Activated B cell treated with CpG ODN at 0.5 μM for 24 hours (primary cell): ENCODE results near the gene VPS9D1. TPM values are rescaled to one million over a fixed set of nuclear protein-coding genes. Genes with fewer than 3 reads are reported as not detected.

ENCODE experiments used
- ATAC-seq: fragments of 200-7000 bp; cut with Tn5 transposase; one replicate; pipeline ENCODE4 v1.10.0; 2021; ENCODE audit warnings: low read depth, mild to moderate bottlenecking, moderate library complexity
- CTCF ChIA-PET: fragments of 350-600 bp; sonication (Branson Sonifier 250); formaldehyde crosslinking; loops from one replicate; lab custom pipeline; 2021; ENCODE audit warnings: antibody characterized with exemption; lab: Charles Lee
- POLR2A ChIA-PET: fragments of 350-600 bp; sonication (Branson Sonifier 250); formaldehyde crosslinking; loops from one replicate; lab custom pipeline; 2021; ENCODE audit warnings: antibody characterized with exemption; lab: Charles Lee
- DNase-seq: peaks from one replicate; pipeline ENCODE4 v3.0.0; 2022
- H3K27ac Mint-ChIP-seq: one replicate; pipeline ENCODE4 v1.8.0; 2020; ENCODE audit warnings: mixed read lengths
- H3K27me3 Mint-ChIP-seq: one replicate; pipeline ENCODE4 v1.8.0; 2021; ENCODE audit warnings: mixed read lengths
- H3K36me3 Mint-ChIP-seq: one replicate; pipeline ENCODE4 v1.8.0; 2021; ENCODE audit warnings: low read depth, mixed read lengths
- H3K4me1 Mint-ChIP-seq: one replicate; pipeline ENCODE4 v1.8.0; 2021; ENCODE audit warnings: mixed read lengths
- H3K4me3 Mint-ChIP-seq: one replicate; pipeline ENCODE4 v1.8.0; 2020; ENCODE audit warnings: mild to moderate bottlenecking, mixed read lengths
- H3K9me3 Mint-ChIP-seq: one replicate; pipeline ENCODE4 v1.8.0; 2020; ENCODE audit warnings: mixed read lengths
- intact Hi-C: fragments of 100-400 bp; cut with micrococcal nuclease; formaldehyde crosslinking; loops from one replicate; pipeline ENCODE4 v1.15.1; 2024
- total RNA-seq: library from RNA; stranded (reverse); gene quantifications from 2 replicates; pipeline ENCODE4 v1.2.3, GENCODE V29; 2022
- TF ChIP-seq, protein P1 (sequence below): fragments of 200-600 bp; IDR thresholded peaks from one replicate; pipeline ENCODE4 v1.8.0; 2022; ENCODE audit warnings: antibody characterized with exemption, mild to moderate bottlenecking

The VPS9D1 gene
- total RNA-seq, 1 donor from 2014 or later: 7.4 TPM

DNA sequence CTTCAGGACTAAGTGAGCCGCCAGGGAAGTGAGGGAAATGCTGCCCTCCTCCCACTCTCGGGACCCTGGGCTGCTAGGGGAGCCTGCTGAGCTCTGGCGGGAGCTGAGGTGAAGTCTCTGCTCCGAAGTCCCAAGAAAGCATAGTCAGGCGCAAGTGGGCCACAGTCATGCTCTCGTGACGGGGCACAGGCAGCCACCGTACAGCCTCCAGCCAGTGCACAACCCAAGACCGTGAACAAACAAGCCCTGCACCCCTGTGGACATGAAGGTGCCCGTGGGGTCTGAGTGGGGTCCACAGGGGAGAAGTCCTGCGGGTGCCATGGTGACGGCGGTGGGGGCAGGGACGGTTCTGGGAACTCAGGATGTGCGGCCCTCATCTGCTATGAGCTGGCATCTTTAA lies 25.3 kb upstream of the VPS9D1 start:
- H3K27ac Mint-ChIP-seq: no peak overlapping the region

DNA sequence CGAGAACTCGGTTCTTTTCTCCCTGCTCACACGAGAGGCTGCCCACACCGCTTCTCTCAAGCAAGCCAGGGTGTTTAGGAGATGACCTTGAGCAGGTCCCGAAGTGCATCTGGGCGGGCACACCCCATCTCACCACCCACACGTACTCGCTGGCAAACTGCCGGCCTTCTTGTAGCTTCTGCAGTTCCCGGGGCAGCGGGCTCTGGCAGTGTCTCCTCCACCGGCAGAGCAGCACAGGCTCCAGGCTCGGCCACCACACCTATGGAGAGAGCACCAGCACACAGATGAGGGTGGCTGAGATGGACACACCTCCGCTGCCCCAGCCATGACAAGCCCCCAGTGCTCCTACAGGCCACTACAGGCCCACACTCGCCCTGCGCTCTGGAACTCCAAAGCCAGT lies 24.1 kb upstream of the VPS9D1 start:
- CTCF ChIA-PET: no interaction called here
- TF ChIP-seq, protein P1, sequence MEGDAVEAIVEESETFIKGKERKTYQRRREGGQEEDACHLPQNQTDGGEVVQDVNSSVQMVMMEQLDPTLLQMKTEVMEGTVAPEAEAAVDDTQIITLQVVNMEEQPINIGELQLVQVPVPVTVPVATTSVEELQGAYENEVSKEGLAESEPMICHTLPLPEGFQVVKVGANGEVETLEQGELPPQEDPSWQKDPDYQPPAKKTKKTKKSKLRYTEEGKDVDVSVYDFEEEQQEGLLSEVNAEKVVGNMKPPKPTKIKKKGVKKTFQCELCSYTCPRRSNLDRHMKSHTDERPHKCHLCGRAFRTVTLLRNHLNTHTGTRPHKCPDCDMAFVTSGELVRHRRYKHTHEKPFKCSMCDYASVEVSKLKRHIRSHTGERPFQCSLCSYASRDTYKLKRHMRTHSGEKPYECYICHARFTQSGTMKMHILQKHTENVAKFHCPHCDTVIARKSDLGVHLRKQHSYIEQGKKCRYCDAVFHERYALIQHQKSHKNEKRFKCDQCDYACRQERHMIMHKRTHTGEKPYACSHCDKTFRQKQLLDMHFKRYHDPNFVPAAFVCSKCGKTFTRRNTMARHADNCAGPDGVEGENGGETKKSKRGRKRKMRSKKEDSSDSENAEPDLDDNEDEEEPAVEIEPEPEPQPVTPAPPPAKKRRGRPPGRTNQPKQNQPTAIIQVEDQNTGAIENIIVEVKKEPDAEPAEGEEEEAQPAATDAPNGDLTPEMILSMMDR: no peak
- Mint-ChIP-seq H3K36me3 (peaks cover 68% of the 10 kb centered on the region), H3K27ac (no peak overlapping the region), H3K4me3 (no peak overlapping the region), H3K27me3 (no peaks in the 10 kb centered on the region), H3K9me3 (no peaks in the 10 kb centered on the region), H3K4me1 (peaks cover 10% of the 10 kb centered on the region)
- POLR2A ChIA-PET: no interaction called here
- no peak for ATAC-seq
- DNase-seq: no peak
- intact Hi-C loops: no loop called here

More for the DNA sequence above, 25.3 kb upstream of the VPS9D1 start:
- TF ChIP-seq, protein P1: no peak
- CTCF ChIA-PET: interaction anchor here (1.0 kb wide), 1 partner anchor 48 kb away, joined by 3 read pairs; no protein-coding TSS in a partner anchor
- ATAC-seq (no peak), DNase-seq (no peak)
- no peaks in the 10 kb centered on the region for H3K27me3 Mint-ChIP-seq
- H3K36me3 Mint-ChIP-seq: peaks cover 63% of the 10 kb centered on the region
- POLR2A ChIA-PET: no interaction called here
- intact Hi-C loops: no loop called here
- H3K9me3 Mint-ChIP-seq: no peaks in the 10 kb centered on the region
- H3K4me1 Mint-ChIP-seq: peaks cover 13% of the 10 kb centered on the region
- H3K4me3 Mint-ChIP-seq: no peak overlapping the region

DNA sequence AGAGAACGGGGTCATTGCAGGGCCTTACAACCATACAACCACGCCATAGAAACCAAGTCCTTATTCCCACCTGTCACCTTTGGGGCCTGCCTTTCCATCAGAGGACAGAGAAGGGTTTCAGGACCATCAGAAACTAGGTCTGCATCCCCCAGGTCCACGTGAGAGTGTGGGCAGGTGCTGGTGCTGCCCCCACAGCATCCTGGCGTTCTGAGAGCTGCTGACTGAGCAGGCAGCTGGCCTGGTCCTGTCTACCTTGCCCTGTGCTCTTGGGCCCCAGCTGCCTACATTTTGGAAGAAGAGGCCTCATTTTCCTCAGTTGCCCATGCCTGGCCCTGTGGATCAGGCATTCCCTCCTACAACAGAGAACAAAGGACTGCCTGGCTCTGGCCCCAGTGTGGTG lies 22.2 kb upstream of the VPS9D1 start:
- TF ChIP-seq, protein P1: no peak
- Mint-ChIP-seq H3K4me3 (no peak overlapping the region), H3K4me1 (peaks cover 5% of the 10 kb centered on the region), H3K27ac (peak overlapping the region; percentile 39), H3K36me3 (peaks cover 70% of the 10 kb centered on the region), H3K27me3 (no peaks in the 10 kb centered on the region), H3K9me3 (no peaks in the 10 kb centered on the region)
- POLR2A ChIA-PET: interaction anchor here (0.6 to 0.7 kb wide), 2 partner anchors 25 to 73 kb away, joined by 4 to 6 read pairs; partner anchors contain the start of gene FANCA
- intact Hi-C loops: no loop called here
- no peak for ATAC-seq
- DNase-seq: no peak
- CTCF ChIA-PET: no interaction called here

DNA sequence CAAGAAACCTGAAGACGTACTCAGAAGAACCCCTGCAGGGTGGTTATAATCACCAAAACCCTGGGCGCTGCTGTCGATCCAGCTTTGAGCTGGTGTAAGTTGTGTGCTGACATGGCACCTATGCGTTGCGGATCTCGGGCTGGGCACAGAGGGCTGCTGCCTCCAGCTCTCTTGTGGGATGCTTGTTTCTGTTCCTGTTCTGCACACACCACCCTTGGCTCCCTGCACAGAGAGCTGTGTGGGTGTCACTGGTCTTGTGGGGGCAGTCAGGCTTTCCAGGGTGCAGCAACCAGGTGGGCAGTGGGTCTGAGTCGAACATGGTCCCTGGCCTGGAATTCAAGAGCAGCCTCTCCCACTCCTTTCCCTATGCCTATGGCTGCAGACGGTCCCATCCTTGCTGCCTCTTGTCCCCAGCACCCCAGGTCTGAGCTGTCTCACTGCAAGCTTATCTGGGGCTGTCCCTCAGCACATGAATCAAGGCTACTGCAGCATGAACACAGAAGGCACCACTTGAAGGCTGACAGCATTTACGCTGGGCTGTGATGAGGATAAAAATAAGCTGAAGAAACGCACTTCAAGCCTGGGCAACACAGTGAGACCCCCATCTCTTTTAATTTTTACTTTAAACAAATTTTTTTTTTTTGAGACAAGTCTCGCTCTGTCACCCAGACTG lies 20.8 kb upstream of the VPS9D1 start:
- peaks cover 10% of the 10 kb centered on the region for H3K4me1 Mint-ChIP-seq
- intact Hi-C loops: no loop called here
- POLR2A ChIA-PET: interaction anchor here (1.3 kb wide), 1 partner anchor 21 kb away, joined by 4 read pairs; no protein-coding TSS in a partner anchor
- DNase-seq: no peak
- no peaks in the 10 kb centered on the region for H3K9me3 Mint-ChIP-seq
- peak; percentile 62 for ATAC-seq
- no peaks in the 10 kb centered on the region for H3K27me3 Mint-ChIP-seq
- peak overlapping the region; percentile 30 for H3K27ac Mint-ChIP-seq
- H3K4me3 Mint-ChIP-seq: no peak overlapping the region
- H3K36me3 Mint-ChIP-seq: peaks cover 74% of the 10 kb centered on the region
- TF ChIP-seq, protein P1: no peak
- CTCF ChIA-PET: interaction anchor here (1.5 to 1.9 kb wide), 2 partner anchors 35 to 52 kb away, joined by 4 to 6 read pairs; no protein-coding TSS in a partner anchor

DNA sequence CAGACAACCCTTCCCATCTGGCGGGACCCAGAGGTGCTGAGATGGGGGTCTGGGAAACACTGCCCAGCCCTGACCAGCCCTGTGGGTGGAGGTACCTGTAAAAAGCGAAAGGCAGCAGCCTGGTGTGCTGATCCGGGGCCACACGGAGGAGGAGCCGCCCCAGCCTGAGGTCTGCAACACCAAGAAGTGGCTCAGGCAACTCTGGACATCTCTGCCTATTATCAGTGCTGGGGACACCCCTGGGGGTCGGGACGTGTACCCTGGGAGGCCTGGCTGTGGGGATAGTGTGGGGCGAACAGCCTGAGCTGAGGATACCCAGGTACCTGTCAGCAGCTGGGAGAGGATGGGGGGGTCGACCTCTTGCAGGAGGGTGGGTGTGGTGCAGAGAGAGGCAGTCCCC lies 18.7 kb upstream of the VPS9D1 start:
- ATAC-seq: no peak
- TF ChIP-seq, protein P1: no peak
- CTCF ChIA-PET: no interaction called here
- no peaks in the 10 kb centered on the region for H3K9me3 Mint-ChIP-seq
- no peak for DNase-seq
- peaks cover 84% of the 10 kb centered on the region for H3K36me3 Mint-ChIP-seq
- intact Hi-C loops: no loop called here
- H3K4me3 Mint-ChIP-seq: no peak overlapping the region
- H3K27me3 Mint-ChIP-seq: no peaks in the 10 kb centered on the region
- H3K27ac Mint-ChIP-seq: no peak overlapping the region
- H3K4me1 Mint-ChIP-seq: peaks cover 10% of the 10 kb centered on the region
- POLR2A ChIA-PET: interaction anchor here (2.4 kb wide), 1 partner anchor 15 kb away, joined by 6 read pairs; no protein-coding TSS in a partner anchor
